ENCODE data around the gene TAF7L. TPM values are rescaled to one million over a fixed set of nuclear protein-coding genes. Genes with fewer than 3 reads are reported as not detected.
"Not testable (repeated sequence)": the region's sequence is repeated elsewhere in the genome, so short reads cannot be mapped to it uniquely, and the experiment has no call there.

Gene TAF7L, protein sequence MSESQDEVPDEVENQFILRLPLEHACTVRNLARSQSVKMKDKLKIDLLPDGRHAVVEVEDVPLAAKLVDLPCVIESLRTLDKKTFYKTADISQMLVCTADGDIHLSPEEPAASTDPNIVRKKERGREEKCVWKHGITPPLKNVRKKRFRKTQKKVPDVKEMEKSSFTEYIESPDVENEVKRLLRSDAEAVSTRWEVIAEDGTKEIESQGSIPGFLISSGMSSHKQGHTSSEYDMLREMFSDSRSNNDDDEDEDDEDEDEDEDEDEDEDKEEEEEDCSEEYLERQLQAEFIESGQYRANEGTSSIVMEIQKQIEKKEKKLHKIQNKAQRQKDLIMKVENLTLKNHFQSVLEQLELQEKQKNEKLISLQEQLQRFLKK
- total RNA-seq: 1 to 10 TPM in 1 of 8 experiments, under 1 TPM in 7; 0.07 to 1.7 (median 0.22) TPM

GRCh38 chrX:101290957-101291603 is at the start of gene TAF7L:
Gene TAF7L, minus strand, starts transcription at chrX:101291334. Its CDS starts 3,791 bp downstream, at chrX:101287543.
- in situ Hi-C loops (cut with MboI; ENCODE audit: low pct_unique_long_range_greater_than_20kb in 2 of 9, low sequenced_read_pairs in 9 of 9, unreplicated experiment in 9 of 9): loop anchor here in 1 of 9 experiments (25.0 kb wide), 1 partner anchor 604 kb away; no protein-coding TSS in a partner anchor
- no peaks in the 10 kb centered on the region for H3K4me1 ChIP-seq (replicated peaks in 1 of 2)
- H3K27ac ChIP-seq: no peak within 1 kb of the TSS
- 40 to 72% methylated on average over 2 to 5 of the region's 75 CpGs; no CpG with 5 or more reads in 8 of the 10 experiments for WGBS, 10 experiments
- peak in 2 of 8 experiments; percentile 40 to 72 for ATAC-seq (replicated peaks in 6 of 8)
- no peak within 1 kb of the TSS for H3K4me3 ChIP-seq

DNA sequence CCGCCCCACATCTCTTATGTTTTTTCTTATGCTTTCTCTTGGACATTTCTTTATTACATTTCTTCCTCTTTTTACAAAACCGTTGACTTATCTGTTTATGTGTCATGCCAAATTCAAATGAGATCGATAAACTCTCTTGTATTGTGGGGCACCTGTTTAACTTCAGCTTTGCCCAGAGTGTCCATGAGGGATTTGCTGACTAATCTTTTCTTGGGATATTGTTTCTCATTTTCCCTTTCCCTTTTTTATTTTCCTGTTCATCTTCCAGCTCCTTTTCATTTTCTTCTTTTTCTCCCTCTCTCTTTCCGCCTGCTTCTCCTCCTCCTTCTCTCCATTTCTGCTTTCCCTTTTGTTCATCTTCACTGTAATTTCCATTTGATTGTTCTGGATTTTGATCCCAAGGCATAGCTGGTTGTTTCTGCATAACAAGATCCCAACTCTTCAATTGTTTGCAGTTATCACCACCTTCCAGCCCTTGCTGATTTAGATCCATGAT is 46.7 kb upstream of the TAF7L start:
- Histone ChIP-seq H3K4me1 (replicated peaks in 1 of 2) (no peaks in the 10 kb centered on the region), H3K27ac (no peak overlapping the region), H3K4me3 (no peak overlapping the region)
- 58 to 100% (median 94%) methylated on average over 1 to 4 of the region's 4 CpGs; no CpG with 5 or more reads in 3 of the 10 experiments for WGBS, 10 experiments
- ATAC-seq (replicated peaks in 6 of 8): no peak
- in situ Hi-C loops (cut with MboI; ENCODE audit: low pct_unique_long_range_greater_than_20kb in 2 of 9, low sequenced_read_pairs in 9 of 9, unreplicated experiment in 9 of 9): no loop called here

DNA sequence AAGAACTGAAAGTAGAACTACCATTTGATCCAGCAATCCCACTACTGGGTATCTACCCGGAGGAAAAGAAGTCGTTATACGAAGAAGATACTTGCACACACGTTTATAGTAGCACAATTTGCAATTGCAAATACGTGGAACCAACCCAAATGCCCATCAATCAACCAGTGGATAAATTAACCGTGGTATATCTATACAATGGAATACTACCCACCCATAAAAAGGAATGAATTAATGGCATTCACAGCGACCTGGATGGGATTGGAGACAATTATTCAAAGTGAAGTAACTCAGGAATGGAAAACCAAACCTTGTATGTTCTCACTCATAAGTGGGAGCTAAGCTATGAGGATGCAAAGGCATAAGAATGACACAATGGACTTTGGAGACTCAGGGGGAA is 43.2 kb upstream of the TAF7L start:
- 60 to 90% (median 80%) methylated on average over 1 to 6 of the region's 7 CpGs; no CpG with 5 or more reads in 5 of the 10 experiments for WGBS, 10 experiments
- ATAC-seq (replicated peaks in 6 of 8); H3K4me1 ChIP-seq (replicated peaks in 1 of 2); H3K4me3 ChIP-seq; H3K27ac ChIP-seq; in situ Hi-C loops (cut with MboI; ENCODE audit: low pct_unique_long_range_greater_than_20kb in 2 of 9, low sequenced_read_pairs in 9 of 9, unreplicated experiment in 9 of 9): not testable (repeated sequence)

DNA sequence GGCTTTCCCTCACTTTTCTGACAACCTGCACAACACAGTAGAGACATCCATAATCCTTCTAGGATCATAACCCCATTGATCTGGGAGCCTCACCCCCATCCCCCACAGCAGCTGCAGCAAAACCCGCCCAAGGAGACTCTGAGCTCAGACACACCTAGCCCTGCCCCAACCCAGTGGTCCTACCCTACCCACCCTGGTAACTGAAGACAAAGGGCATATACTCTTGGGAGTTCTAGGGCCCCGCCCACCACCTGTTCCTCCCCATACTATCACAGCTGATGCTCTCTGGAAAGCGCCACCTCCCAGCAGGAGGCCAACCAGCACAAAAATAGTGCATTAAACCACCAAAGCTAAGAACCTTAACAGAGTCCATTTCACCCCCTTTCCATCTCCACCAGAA is 35.5 kb upstream of the TAF7L start:
- in situ Hi-C loops (cut with MboI; ENCODE audit: low pct_unique_long_range_greater_than_20kb in 2 of 9, low sequenced_read_pairs in 9 of 9, unreplicated experiment in 9 of 9); H3K27ac ChIP-seq; H3K4me1 ChIP-seq (replicated peaks in 1 of 2); ATAC-seq (replicated peaks in 6 of 8); H3K4me3 ChIP-seq: not testable (repeated sequence)
- 43% methylated on average over 1 of the region's 3 CpGs; no CpG with 5 or more reads in 9 of the 10 experiments for WGBS, 10 experiments

DNA sequence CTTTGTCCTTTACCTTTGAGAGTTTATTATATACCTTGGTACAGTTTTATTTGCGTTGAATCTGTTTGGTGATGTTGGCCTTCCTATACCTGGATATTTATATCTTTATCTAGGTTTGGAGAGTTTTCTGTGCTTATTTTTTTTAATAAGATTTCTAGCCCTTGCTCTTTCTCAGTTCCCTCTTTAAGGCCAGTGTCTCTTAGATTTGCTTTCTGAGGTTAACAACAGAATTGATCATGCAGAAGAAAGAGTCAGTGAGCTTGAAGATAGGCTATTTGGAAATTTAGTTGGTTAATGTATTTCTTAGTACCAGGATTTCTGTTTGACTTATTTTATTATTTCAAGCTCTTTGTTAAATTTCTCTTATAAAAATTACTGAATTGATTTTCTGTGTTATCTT is 12.7 kb upstream of the TAF7L start:
- 17 to 100% (median 73%) methylated on average over 1 of the region's 1 CpG; no CpG with 5 or more reads in 6 of the 10 experiments for WGBS, 10 experiments
- in situ Hi-C loops (cut with MboI; ENCODE audit: low pct_unique_long_range_greater_than_20kb in 2 of 9, low sequenced_read_pairs in 9 of 9, unreplicated experiment in 9 of 9): no loop called here
- no peak for ATAC-seq (replicated peaks in 6 of 8)

GRCh38 chrX:101295603-101296002 is 4.5 kb upstream of the TAF7L start:
- H3K4me1 ChIP-seq (replicated peaks in 1 of 2); H3K27ac ChIP-seq; ATAC-seq (replicated peaks in 6 of 8); H3K4me3 ChIP-seq: not testable (repeated sequence)
- WGBS, 10 experiments: 70 to 100% (median 100%) methylated on average over 1 to 3 of the region's 3 CpGs; no CpG with 5 or more reads in 5 of the 10 experiments
- in situ Hi-C loops (cut with MboI; ENCODE audit: low pct_unique_long_range_greater_than_20kb in 2 of 9, low sequenced_read_pairs in 9 of 9, unreplicated experiment in 9 of 9): loop anchor here in 1 of 9 experiments (25.0 kb wide), 1 partner anchor 608 kb away; no protein-coding TSS in a partner anchor

More for the DNA sequence above, 12.7 kb upstream of the TAF7L start:
- Histone ChIP-seq H3K27ac (no peak overlapping the region), H3K4me1 (replicated peaks in 1 of 2) (no peaks in the 10 kb centered on the region), H3K4me3 (no peak overlapping the region)

- in situ Hi-C loops (cut with MboI; ENCODE audit: low pct_unique_long_range_greater_than_20kb in 2 of 9, low sequenced_read_pairs in 9 of 9, unreplicated experiment in 9 of 9): loop anchor here in 1 of 9 experiments (25.0 kb wide), 1 partner anchor 600 kb away; no protein-coding TSS in a partner anchor
These were observed 3.7 kb downstream of the TAF7L start for GRCh38 chrX:101287402-101287801.

DNA sequence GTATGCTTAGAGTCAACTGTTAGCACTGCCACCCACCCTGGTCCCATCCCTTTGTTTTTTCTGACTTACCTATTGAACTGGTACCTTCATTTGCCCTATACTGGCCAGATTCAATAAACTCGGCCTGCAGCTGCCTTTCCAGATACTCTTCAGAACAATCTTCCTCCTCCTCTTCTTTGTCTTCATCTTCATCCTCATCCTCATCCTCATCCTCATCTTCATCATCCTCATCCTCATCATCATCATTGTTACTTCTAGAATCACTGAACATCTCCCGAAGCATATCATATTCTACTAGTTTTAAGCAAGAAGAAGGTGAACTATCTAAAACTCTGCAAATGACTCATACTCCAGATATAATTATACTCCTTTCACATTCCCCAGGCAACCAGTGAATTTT is 14.9 kb downstream of the TAF7L start:
- no peak for ATAC-seq (replicated peaks in 6 of 8)
- 0 to 100% (median 70%) methylated on average over 1 to 2 of the region's 2 CpGs; no CpG with 5 or more reads in 3 of the 10 experiments for whole genome bisulfite sequencing, 10 experiments
- in situ Hi-C loops (cut with MboI; ENCODE audit: low pct_unique_long_range_greater_than_20kb in 2 of 9, low sequenced_read_pairs in 9 of 9, unreplicated experiment in 9 of 9): loop anchor here in 1 of 9 experiments (25.0 kb wide), 1 partner anchor 589 kb away; no protein-coding TSS in a partner anchor
- Histone ChIP-seq H3K27ac (no peak overlapping the region), H3K4me3 (no peak overlapping the region), H3K4me1 (replicated peaks in 1 of 2) (no peaks in the 10 kb centered on the region)

More at GRCh38 chrX:101287402-101287801, 3.7 kb downstream of the TAF7L start:
- H3K27ac ChIP-seq: no peak overlapping the region
- no peak overlapping the region for H3K4me3 ChIP-seq
- no peaks in the 10 kb centered on the region for H3K4me1 ChIP-seq (replicated peaks in 1 of 2)
- peak in 2 of 8 experiments; percentile 27 to 51 for ATAC-seq (replicated peaks in 6 of 8)
- 0 to 22% (median 0%) methylated on average over 1 to 2 of the region's 2 CpGs; no CpG with 5 or more reads in 5 of the 10 experiments for WGBS, 10 experiments

GRCh38 chrX:101274198-101274597 is 16.9 kb downstream of the TAF7L start:
- in situ Hi-C loops (cut with MboI; ENCODE audit: low pct_unique_long_range_greater_than_20kb in 2 of 9, low sequenced_read_pairs in 9 of 9, unreplicated experiment in 9 of 9): no loop called here
- Histone ChIP-seq H3K4me1 (replicated peaks in 1 of 2) (no peaks in the 10 kb centered on the region), H3K4me3 (no peak overlapping the region), H3K27ac (no peak overlapping the region)
- WGBS, 10 experiments: 51 to 100% (median 81%) methylated on average over 2 to 4 of the region's 6 CpGs; no CpG with 5 or more reads in 6 of the 10 experiments
- ATAC-seq (replicated peaks in 6 of 8): no peak

DNA sequence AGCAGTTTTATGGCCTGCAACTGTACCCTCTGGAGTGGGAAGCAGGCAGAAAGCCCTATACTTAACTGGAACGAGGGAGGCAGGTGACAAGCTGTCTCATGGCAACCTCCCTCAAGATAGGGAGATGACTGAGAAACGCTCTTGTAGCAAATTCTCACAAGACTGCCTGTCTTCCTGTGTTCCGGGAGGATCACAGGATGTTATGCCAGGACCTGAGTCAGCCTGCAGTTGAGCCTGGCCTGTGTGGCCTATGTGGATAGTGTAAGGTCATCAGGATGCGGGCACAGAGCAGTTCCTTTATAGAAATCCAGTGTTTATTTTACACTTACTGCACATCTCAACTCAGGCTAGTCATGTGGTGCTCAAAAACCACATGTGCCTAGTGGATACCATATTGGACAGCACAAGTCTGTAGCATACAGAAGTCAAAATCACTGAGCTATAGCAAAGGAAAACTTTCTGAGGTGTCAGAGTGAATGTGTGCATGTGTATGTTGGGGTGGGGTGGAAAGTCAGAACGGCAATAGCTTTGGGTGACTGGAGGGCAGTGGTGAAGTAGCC is 25.2 kb downstream of the TAF7L start:
- peak in 4 of 8 experiments; percentile 26 to 53 (median 38) for ATAC-seq (replicated peaks in 6 of 8)
- in situ Hi-C loops (cut with MboI; ENCODE audit: low pct_unique_long_range_greater_than_20kb in 2 of 9, low sequenced_read_pairs in 9 of 9, unreplicated experiment in 9 of 9): no loop called here
- no peak overlapping the region for H3K4me3 ChIP-seq
- 34% methylated on average over 4 of the region's 5 CpGs; no CpG with 5 or more reads in 9 of the 10 experiments for WGBS, 10 experiments
- no peaks in the 10 kb centered on the region for H3K4me1 ChIP-seq (replicated peaks in 1 of 2)
- no peak overlapping the region for H3K27ac ChIP-seq

DNA sequence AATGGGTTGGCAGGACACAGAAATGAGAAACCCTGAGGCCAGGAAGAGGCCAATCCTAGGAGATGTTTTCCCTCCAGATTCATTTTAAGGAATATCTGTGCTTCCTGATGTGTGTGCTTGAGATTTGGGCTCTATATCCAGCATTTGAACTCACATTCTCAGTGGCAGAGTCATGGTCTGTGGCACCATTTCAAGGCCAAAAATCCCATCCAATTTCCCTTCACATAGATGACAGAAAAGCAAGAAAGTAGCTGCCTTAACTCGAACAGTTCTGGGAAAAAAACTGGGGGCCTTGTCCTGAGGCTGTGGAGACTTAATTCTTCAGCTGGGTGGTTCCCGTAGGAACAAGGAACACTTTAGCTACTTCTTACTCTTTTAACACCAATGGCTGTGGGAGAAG is 27.4 kb downstream of the TAF7L start:
- 15 to 73% methylated on average over 2 of the region's 2 CpGs; no CpG with 5 or more reads in 8 of the 10 experiments for WGBS, 10 experiments
- in situ Hi-C loops (cut with MboI; ENCODE audit: low pct_unique_long_range_greater_than_20kb in 2 of 9, low sequenced_read_pairs in 9 of 9, unreplicated experiment in 9 of 9): no loop called here
- H3K4me1 ChIP-seq (replicated peaks in 1 of 2): no peaks in the 10 kb centered on the region
- ATAC-seq (replicated peaks in 6 of 8): no peak
- no peak overlapping the region for H3K27ac ChIP-seq
- no peak overlapping the region for H3K4me3 ChIP-seq

- H3K27ac ChIP-seq: no peak overlapping the region
These were observed 28.5 kb downstream of the TAF7L start for GRCh38 chrX:101262590-101262989.

More at GRCh38 chrX:101262590-101262989, 28.5 kb downstream of the TAF7L start:
- ATAC-seq (replicated peaks in 6 of 8): no peak
- no CpG with 5 or more reads among the region's 4 CpGs for WGBS, 10 experiments
- Histone ChIP-seq H3K4me3 (no peak overlapping the region), H3K4me1 (replicated peaks in 1 of 2) (no peaks in the 10 kb centered on the region)
- in situ Hi-C loops (cut with MboI; ENCODE audit: low pct_unique_long_range_greater_than_20kb in 2 of 9, low sequenced_read_pairs in 9 of 9, unreplicated experiment in 9 of 9): no loop called here

All from motor neuron (in vitro differentiated cells).